Bronchus fibroblast of lung (primary cell): ENCODE data around the gene SDR42E2. TPM values are rescaled to one million over a fixed set of nuclear protein-coding genes. Genes with fewer than 3 reads are reported as not detected.

Experiments
- total RNA-seq: library from RNA; depleted of rRNA; stranded (reverse); fragments of >200 nt; gene quantifications from 2 replicates; pipeline ENCODE4 v1.2.3, GENCODE V29; 2015

SDR42E2 gene
- not detected in 2 replicates for total RNA-seq

GRCh38 chr16:22161999-22162655, at the start of gene SDR42E2:
TSS of gene SDR42E2 (plus strand) at chr16:22162506. CDS start at chr16:22165583, 3,077 bp downstream.

GRCh38 chr16:22206013-22206841, 43.9 kb downstream of the SDR42E2 start, which contains the start of gene EEF2K:
TSS of gene EEF2K (plus strand) at chr16:22206278. CDS start at chr16:22225730, 19,452 bp downstream.

Other genes with a start within 250 kb of the SDR42E2 start
- 126 and 130 TPM in 2 replicates for gene UQCRC2, start 209.1 kb upstream of the SDR42E2 start, total RNA-seq
- not detected in 2 replicates for gene PDZD9, start 161.4 kb upstream of the SDR42E2 start, total RNA-seq
- 16.8 and 16.9 TPM in 2 replicates for gene MOSMO, start 154.4 kb upstream of the SDR42E2 start, total RNA-seq
- gene VWA3A, start 70.0 kb upstream of the SDR42E2 start, total RNA-seq, result 0.15 TPM in 1 of 2 replicates, not detected in the other
- 17.4 and 17.5 TPM in 2 replicates for gene EEF2K, start 43.8 kb downstream of the SDR42E2 start, total RNA-seq
- gene POLR3E, start 134.9 kb downstream of the SDR42E2 start, total RNA-seq, result 27.7 and 38.4 TPM in 2 replicates
- gene CDR2, start 212.1 kb downstream of the SDR42E2 start, total RNA-seq, result 27.1 and 33.1 TPM in 2 replicates